ENCODE measurements around the gene MYL5. TPM values are rescaled to one million over a fixed set of nuclear protein-coding genes. Genes with fewer than 3 reads are reported as not detected.

Gene MYL5
- total and polyA plus RNA-seq, 2 of the 13 experiments (the other 11 are each of a cell fraction or from before 2014, with no cell fraction given): 6.5 to 16.0 TPM

GRCh38 chr4:675036-675882 lies 917 bp downstream of the MYL5 start (continued):
- TF ChIP-seq ZNF614 (CRISPR knock-in tag; IDR thresholded peaks at IDR 0.05; ENCODE audit: borderline replicate concordance) (no peak), FOXC1 (CRISPR knock-in tag; IDR thresholded peaks at IDR 0.05; ENCODE audit: borderline replicate concordance) (no peak), GTF2F1 (IDR thresholded peaks at IDR 0.05; ENCODE audit: low read length) (no peak), NFYC (CRISPR knock-in tag; IDR thresholded peaks at IDR 0.05) (0 out of 2 replicates have a peak, but pooled peaks have one; percentile 12), SPEN (CRISPR knock-in tag; IDR thresholded peaks at IDR 0.05; ENCODE audit: low read depth) (peak; percentile 23; the same call in 1 of the 2 replicates), ZNF337 (CRISPR knock-in tag; IDR thresholded peaks at IDR 0.05; ENCODE audit: borderline replicate concordance, low read depth) (no peak), SNAI1 (CRISPR knock-in tag; IDR thresholded peaks at IDR 0.05; ENCODE audit: borderline replicate concordance) (peak; percentile 69; the same call in 1 of the 2 replicates), NRL (CRISPR knock-in tag; IDR thresholded peaks at IDR 0.05; ENCODE audit: borderline replicate concordance) (no peak), ZNF75D (CRISPR knock-in tag; IDR thresholded peaks at IDR 0.05; ENCODE audit: borderline replicate concordance) (no peak), ZNF224 (CRISPR knock-in tag; IDR thresholded peaks at IDR 0.05) (no peak), ZFX (CRISPR knock-in tag; IDR thresholded peaks at IDR 0.05; ENCODE audit: low read depth) (peak; percentile 81), BCL6 (CRISPR knock-in tag; IDR thresholded peaks at IDR 0.05) (no peak), PHF8 (CRISPR knock-in tag; IDR thresholded peaks at IDR 0.05) (peak; percentile 53; the same call in 1 of the 2 replicates), ZNF12 (CRISPR knock-in tag; IDR thresholded peaks at IDR 0.05) (no peak; the same call in 1 of the 2 replicates), HMG20A (CRISPR knock-in tag; IDR thresholded peaks at IDR 0.05; ENCODE audit: borderline replicate concordance) (no peak), YY1 (IDR thresholded peaks at IDR 0.05; ENCODE audit: insufficient read depth, insufficient replicate concordance, low read depth, low read length) (peak; percentile 76), PHF5A (CRISPR knock-in tag; IDR thresholded peaks at IDR 0.05; ENCODE audit: low read depth, unreplicated experiment) (no peak)
- TF ChIP-seq, protein P1, sequence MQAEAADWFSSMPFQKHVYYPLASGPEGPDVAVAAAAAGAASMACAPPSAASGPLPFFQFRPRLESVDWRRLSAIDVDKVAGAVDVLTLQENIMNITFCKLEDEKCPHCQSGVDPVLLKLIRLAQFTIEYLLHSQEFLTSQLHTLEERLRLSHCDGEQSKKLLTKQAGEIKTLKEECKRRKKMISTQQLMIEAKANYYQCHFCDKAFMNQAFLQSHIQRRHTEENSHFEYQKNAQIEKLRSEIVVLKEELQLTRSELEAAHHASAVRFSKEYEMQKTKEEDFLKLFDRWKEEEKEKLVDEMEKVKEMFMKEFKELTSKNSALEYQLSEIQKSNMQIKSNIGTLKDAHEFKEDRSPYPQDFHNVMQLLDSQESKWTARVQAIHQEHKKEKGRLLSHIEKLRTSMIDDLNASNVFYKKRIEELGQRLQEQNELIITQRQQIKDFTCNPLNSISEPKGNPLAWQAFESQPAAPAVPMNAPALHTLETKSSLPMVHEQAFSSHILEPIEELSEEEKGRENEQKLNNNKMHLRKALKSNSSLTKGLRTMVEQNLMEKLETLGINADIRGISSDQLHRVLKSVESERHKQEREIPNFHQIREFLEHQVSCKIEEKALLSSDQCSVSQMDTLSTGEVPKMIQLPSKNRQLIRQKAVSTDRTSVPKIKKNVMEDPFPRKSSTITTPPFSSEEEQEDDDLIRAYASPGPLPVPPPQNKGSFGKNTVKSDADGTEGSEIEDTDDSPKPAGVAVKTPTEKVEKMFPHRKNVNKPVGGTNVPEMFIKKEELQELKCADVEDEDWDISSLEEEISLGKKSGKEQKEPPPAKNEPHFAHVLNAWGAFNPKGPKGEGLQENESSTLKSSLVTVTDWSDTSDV (CRISPR knock-in tag; IDR thresholded peaks at IDR 0.05): no peak; the same call in 1 of the 2 replicates
- TF ChIP-seq, protein P2, sequence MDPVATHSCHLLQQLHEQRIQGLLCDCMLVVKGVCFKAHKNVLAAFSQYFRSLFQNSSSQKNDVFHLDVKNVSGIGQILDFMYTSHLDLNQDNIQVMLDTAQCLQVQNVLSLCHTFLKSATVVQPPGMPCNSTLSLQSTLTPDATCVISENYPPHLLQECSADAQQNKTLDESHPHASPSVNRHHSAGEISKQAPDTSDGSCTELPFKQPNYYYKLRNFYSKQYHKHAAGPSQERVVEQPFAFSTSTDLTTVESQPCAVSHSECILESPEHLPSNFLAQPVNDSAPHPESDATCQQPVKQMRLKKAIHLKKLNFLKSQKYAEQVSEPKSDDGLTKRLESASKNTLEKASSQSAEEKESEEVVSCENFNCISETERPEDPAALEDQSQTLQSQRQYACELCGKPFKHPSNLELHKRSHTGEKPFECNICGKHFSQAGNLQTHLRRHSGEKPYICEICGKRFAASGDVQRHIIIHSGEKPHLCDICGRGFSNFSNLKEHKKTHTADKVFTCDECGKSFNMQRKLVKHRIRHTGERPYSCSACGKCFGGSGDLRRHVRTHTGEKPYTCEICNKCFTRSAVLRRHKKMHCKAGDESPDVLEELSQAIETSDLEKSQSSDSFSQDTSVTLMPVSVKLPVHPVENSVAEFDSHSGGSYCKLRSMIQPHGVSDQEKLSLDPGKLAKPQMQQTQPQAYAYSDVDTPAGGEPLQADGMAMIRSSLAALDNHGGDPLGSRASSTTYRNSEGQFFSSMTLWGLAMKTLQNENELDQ (CRISPR knock-in tag; IDR thresholded peaks at IDR 0.05; ENCODE audit: borderline replicate concordance): no peak
- TF ChIP-seq, protein P3, sequence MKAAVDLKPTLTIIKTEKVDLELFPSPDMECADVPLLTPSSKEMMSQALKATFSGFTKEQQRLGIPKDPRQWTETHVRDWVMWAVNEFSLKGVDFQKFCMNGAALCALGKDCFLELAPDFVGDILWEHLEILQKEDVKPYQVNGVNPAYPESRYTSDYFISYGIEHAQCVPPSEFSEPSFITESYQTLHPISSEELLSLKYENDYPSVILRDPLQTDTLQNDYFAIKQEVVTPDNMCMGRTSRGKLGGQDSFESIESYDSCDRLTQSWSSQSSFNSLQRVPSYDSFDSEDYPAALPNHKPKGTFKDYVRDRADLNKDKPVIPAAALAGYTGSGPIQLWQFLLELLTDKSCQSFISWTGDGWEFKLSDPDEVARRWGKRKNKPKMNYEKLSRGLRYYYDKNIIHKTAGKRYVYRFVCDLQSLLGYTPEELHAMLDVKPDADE (CRISPR knock-in tag; IDR thresholded peaks at IDR 0.05): no peak
- TF ChIP-seq, protein P4, sequence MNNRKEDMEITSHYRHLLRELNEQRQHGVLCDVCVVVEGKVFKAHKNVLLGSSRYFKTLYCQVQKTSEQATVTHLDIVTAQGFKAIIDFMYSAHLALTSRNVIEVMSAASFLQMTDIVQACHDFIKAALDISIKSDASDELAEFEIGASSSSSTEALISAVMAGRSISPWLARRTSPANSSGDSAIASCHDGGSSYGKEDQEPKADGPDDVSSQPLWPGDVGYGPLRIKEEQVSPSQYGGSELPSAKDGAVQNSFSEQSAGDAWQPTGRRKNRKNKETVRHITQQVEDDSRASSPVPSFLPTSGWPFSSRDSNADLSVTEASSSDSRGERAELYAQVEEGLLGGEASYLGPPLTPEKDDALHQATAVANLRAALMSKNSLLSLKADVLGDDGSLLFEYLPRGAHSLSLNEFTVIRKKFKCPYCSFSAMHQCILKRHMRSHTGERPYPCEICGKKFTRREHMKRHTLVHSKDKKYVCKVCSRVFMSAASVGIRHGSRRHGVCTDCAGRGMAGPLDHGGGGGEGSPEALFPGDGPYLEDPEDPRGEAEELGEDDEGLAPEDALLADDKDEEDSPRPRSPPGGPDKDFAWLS (CRISPR knock-in tag; IDR thresholded peaks at IDR 0.05; ENCODE audit: borderline replicate concordance): 0 out of 2 replicates have a peak, but pooled peaks have one; percentile 68
